HepG2 (cell line): ENCODE measurements around the gene CDH13. TPM values are rescaled to one million over a fixed set of nuclear protein-coding genes. Genes with fewer than 3 reads are reported as not detected.

ENCODE experiments used
- ATAC-seq: fragments of 200-7000 bp; cut with Tn5 transposase; 3 replicates; pipeline ENCODE4 v1.9.1; 2020; ENCODE audit warnings: mild to moderate bottlenecking, moderate library complexity
- BruUV-seq: library from RNA; stranded (reverse); fragments of 400-500 nt; replicated peaks from 2 replicates; lab custom pipeline; 2021; lab: Mats Ljungman, UMichigan
- CTCF ChIA-PET: fragments of 300-600 bp; formaldehyde crosslinking; extraction: SDS; loops from one replicate; lab custom pipeline; 2021; ENCODE audit warnings: low total read pairs, inconsistent platforms, low intra/inter-chr PET ratio; lab: Yijun Ruan, JAX
- POLR2A ChIA-PET: fragments of 350-600 bp; sonication (Branson Sonifier 250); formaldehyde crosslinking; loops from one replicate; lab custom pipeline; 2020; ENCODE audit warnings: antibody characterized with exemption, inconsistent platforms; lab: Yijun Ruan, JAX
- DNase-seq: peaks from one replicate; pipeline ENCODE4 v3.0.0-alpha.2; 2015; ENCODE audit warnings: low spot score
- FAIRE-seq: peaks from 3 replicates; lab custom pipeline; 2011; peaks lifted over from hg19 to GRCh38; lab: Jason Lieb, UNC
- H2AFZ ChIP-seq: one replicate; pipeline ENCODE4 v1.6.1; 2011; ENCODE audit warnings: low read length, inconsistent platforms
- H3K27ac ChIP-seq: fragments of 300-600 bp; 3 replicates; pipeline ENCODE4 v1.8.0; 2011; ENCODE audit warnings: mixed run types, mild to moderate bottlenecking, mixed read lengths, low read length, inconsistent platforms; ENCODE audit not compliant: insufficient read depth; ENCODE audit errors: extremely low read length
- H3K27me3 ChIP-seq, 2 experiments: fragments of 200-600 bp in 1 of 2; 2 replicates in 1 of 2; 3 replicates in 1 of 2; pipeline versions ENCODE4 v1.6.0 to v1.8.0; 2011; ENCODE audit warnings: low read length in 2 of 2, mild to moderate bottlenecking in 2 of 2, moderate library complexity in 2 of 2, inconsistent platforms in 1 of 2; ENCODE audit not compliant: insufficient read depth in 2 of 2, control insufficient read depth in 1 of 2
- H3K36me3 ChIP-seq, 2 experiments: fragments of 200-600 bp in 1 of 2; replicated peaks in 1 of 2; 2 replicates in 1 of 2; 3 replicates in 1 of 2; pipeline versions ENCODE4 v1.5.1 to v1.8.0; 2011; ENCODE audit warnings: low read length in 2 of 2, inconsistent platforms in 1 of 2; ENCODE audit not compliant: insufficient read depth in 2 of 2, control insufficient read depth in 1 of 2
- H3K4me1 ChIP-seq: 2 replicates; pipeline ENCODE4 v1.5.1; 2012; ENCODE audit warnings: low read length, inconsistent platforms; ENCODE audit not compliant: insufficient read depth
- H3K4me2 ChIP-seq: 2 replicates; pipeline ENCODE4 v1.6.0; 2011; ENCODE audit warnings: low read depth, low read length, inconsistent platforms
- H3K4me3 ChIP-seq, 3 experiments: fragments of 200-600 bp in 1 of 3; sonication (generic), shearing (Covaris generic) in 1 of 3; replicated peaks in 1 of 3; 2 replicates each; pipeline ENCODE4 v1.5.1; 2011 to 2016; ENCODE audit warnings: low read length in 3 of 3, inconsistent platforms in 2 of 3, low read depth in 2 of 3, mild to moderate bottlenecking in 2 of 3, control low read depth in 1 of 3, mixed read lengths in 1 of 3; ENCODE audit not compliant: insufficient read depth in 1 of 3
- H3K79me2 ChIP-seq: one replicate; pipeline ENCODE4 v1.6.1; 2011; ENCODE audit warnings: low read length, inconsistent platforms; ENCODE audit not compliant: insufficient read depth
- H3K9ac ChIP-seq: 2 replicates; pipeline ENCODE4 v1.6.0; 2011; ENCODE audit warnings: mild to moderate bottlenecking, low read depth, low read length, inconsistent platforms; ENCODE audit not compliant: insufficient read depth
- H3K9me3 ChIP-seq: 2 replicates; pipeline ENCODE4 v1.5.1; 2012; ENCODE audit warnings: mild to moderate bottlenecking, low read length
- H4K20me1 ChIP-seq: 2 replicates; pipeline ENCODE4 v1.6.0; 2011; ENCODE audit warnings: inconsistent platforms, mild to moderate bottlenecking, low read length, moderate library complexity; ENCODE audit not compliant: insufficient read depth
- CC2D1A ChIP-seq: sonication (generic); formaldehyde crosslinking; IDR thresholded peaks from 2 replicates; pipeline ENCODE4 v1.8.1; 2023; ENCODE audit warnings: mild to moderate bottlenecking, missing genetic modification reagents
- ESRRA ChIP-seq: sonication (generic); formaldehyde crosslinking; IDR thresholded peaks from 2 replicates; pipeline ENCODE4 v1.5.1; 2020; ENCODE audit warnings: mild to moderate bottlenecking, low read depth, missing genetic modification reagents
- JARID2 ChIP-seq: sonication (generic); formaldehyde crosslinking; IDR thresholded peaks from 2 replicates; pipeline ENCODE4 v1.8.1; 2023; ENCODE audit warnings: missing genetic modification reagents, inconsistent platforms; ENCODE audit not compliant: insufficient replicate concordance
- KLF11 ChIP-seq: IDR thresholded peaks from 2 replicates; pipeline ENCODE4 v1.6.1; 2016; ENCODE audit warnings: missing compliant biosample characterization
- SNRNP70 ChIP-seq: fragments of 200-400 bp; formaldehyde crosslinking; IDR thresholded peaks from 2 replicates; pipeline ENCODE4 v1.6.1; 2017; ENCODE audit warnings: mild to moderate bottlenecking, low read depth, low read length, moderate library complexity
- ZNF326 ChIP-seq: sonication (generic); formaldehyde crosslinking; IDR thresholded peaks from 2 replicates; pipeline ENCODE4 v1.4.0; 2020; ENCODE audit warnings: missing genetic modification reagents, borderline replicate concordance
- WGBS: methylation state at CpG from one replicate; pipeline ENCODE4 v1.1.6; 2017; ENCODE audit warnings: low lambda C conversion rate; 5-methylcytosine and 5-hydroxymethylcytosine counted together
- in situ Hi-C: cut with HindIII; loops from 2 replicates; pipeline ENCODE4 v1.10.0; 2017; ENCODE audit warnings: low pct_unique_long_range_greater_than_20kb; ENCODE audit not compliant: extremely low pct_ligation_motif_present
- intact Hi-C: fragments of 100-400 bp; cut with micrococcal nuclease; formaldehyde crosslinking; loops from one replicate; pipeline ENCODE4 v1.10.0; 2022; ENCODE audit not compliant: unreplicated experiment
- polyA plus RNA-seq, 8 experiments: library from polyadenylated mRNA; depleted of rRNA in 3 of 8; stranded (reverse) in 7 of 8; unstranded in 1 of 8; fragments of >200 nt; fragmentation: Illumina TruSeq in 4 of 8; extraction: Trizol in 4 of 8; gene quantifications; 2 replicates each; pipeline versions ENCODE4 v1.2.1 to v1.2.3, GENCODE V29; 2011 to 2016; ENCODE audit warnings: low read depth in 4 of 8, missing spikeins in 1 of 8, mixed read lengths in 1 of 8; ENCODE audit not compliant: insufficient read depth in 1 of 8
- total RNA-seq, 5 experiments: library from RNA; depleted of rRNA; stranded (reverse); fragments of >200 nt; fragmentation: Illumina TruSeq; extraction: Trizol; gene quantifications; 2 replicates each; pipeline ENCODE4 v1.2.3, GENCODE V29; 2016; ENCODE audit warnings: low read depth in 1 of 5
- TF ChIP-seq, protein P1 (sequence below): sonication (generic); formaldehyde crosslinking; IDR thresholded peaks from 2 replicates; pipeline ENCODE4 v1.4.0; 2020; ENCODE audit warnings: mild to moderate bottlenecking, missing genetic modification reagents
- TF ChIP-seq, protein P2 (sequence below): sonication (generic); formaldehyde crosslinking; IDR thresholded peaks from 2 replicates; pipeline ENCODE4 v1.5.0; 2020; ENCODE audit warnings: missing genetic modification reagents
- TF ChIP-seq, protein P3 (sequence below): sonication (generic); formaldehyde crosslinking; conservative IDR thresholded peaks from 2 replicates; pipeline ENCODE4 v1.4.0; 2020; ENCODE audit warnings: missing genetic modification reagents
- TF ChIP-seq, protein P4 (sequence below): IDR thresholded peaks from 2 replicates; pipeline ENCODE4 v1.6.1; 2016; ENCODE audit warnings: missing biosample characterization, missing genetic modification reagents, low read depth
- TF ChIP-seq, protein P5 (sequence below): sonication (generic); formaldehyde crosslinking; IDR thresholded peaks from 2 replicates; pipeline ENCODE4 v1.4.0; 2020; ENCODE audit warnings: missing genetic modification reagents

Gene CDH13
- total and polyA plus RNA-seq, 2 of the 13 experiments (the other 11 are each of a cell fraction or from before 2014, with no cell fraction given) = not detected

DNA sequence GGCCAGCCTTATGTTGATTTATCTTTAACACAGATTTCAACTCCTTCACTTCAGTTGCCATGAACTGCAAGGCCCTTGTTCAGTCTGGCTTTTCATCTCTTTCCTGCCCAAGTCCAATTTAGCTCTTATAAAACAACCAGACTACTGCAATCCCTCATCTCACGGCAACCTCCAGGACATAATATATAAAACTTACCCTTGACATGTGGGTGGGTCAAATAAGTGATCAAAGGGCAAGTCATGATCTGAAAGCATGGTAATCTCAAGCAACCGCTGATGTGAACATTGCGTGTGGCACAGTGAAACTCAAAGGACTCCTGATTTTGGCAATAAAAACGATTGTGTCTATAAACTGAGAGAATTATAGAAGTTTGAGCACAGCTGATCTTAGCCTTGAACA lies 364.6 kb downstream of the CDH13 start:
- H3K79me2 ChIP-seq = no peaks in the 10 kb centered on the region
- H4K20me1 ChIP-seq = no peaks in the 10 kb centered on the region
- no TSS peak for BruUV-seq
- peaks cover 69% of the 10 kb centered on the region for H3K9me3 ChIP-seq
- FAIRE-seq = no peak
- in situ Hi-C loops (no loop called here), intact Hi-C loops (no loop called here)
- H3K4me1 ChIP-seq = no peaks in the 10 kb centered on the region
- WGBS = 39% methylated on average over 4 of the region's 4 CpGs
- no peak for DNase-seq
- POLR2A ChIA-PET = no interaction called here
- H3K36me3 ChIP-seq = no peaks in the 10 kb centered on the region
- no peak overlapping the region for H3K4me3 ChIP-seq
- H3K9ac ChIP-seq = no peak overlapping the region
- ATAC-seq = no peak
- no peaks in the 10 kb centered on the region for H3K27me3 ChIP-seq
- no peak overlapping the region for H3K27ac ChIP-seq
- CTCF ChIA-PET = no interaction called here
- H2AFZ ChIP-seq = no peak overlapping the region
- H3K4me2 ChIP-seq = no peak overlapping the region
- TF ChIP-seq KLF11 = no peak
- TF ChIP-seq, protein P1, sequence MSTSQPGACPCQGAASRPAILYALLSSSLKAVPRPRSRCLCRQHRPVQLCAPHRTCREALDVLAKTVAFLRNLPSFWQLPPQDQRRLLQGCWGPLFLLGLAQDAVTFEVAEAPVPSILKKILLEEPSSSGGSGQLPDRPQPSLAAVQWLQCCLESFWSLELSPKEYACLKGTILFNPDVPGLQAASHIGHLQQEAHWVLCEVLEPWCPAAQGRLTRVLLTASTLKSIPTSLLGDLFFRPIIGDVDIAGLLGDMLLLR (CRISPR knock-in tag) = no peak
- no peak for TF ChIP-seq ZNF326 (CRISPR knock-in tag)
- TF ChIP-seq, protein P2, sequence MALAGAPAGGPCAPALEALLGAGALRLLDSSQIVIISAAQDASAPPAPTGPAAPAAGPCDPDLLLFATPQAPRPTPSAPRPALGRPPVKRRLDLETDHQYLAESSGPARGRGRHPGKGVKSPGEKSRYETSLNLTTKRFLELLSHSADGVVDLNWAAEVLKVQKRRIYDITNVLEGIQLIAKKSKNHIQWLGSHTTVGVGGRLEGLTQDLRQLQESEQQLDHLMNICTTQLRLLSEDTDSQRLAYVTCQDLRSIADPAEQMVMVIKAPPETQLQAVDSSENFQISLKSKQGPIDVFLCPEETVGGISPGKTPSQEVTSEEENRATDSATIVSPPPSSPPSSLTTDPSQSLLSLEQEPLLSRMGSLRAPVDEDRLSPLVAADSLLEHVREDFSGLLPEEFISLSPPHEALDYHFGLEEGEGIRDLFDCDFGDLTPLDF (CRISPR knock-in tag) = no peak
- no peak for TF ChIP-seq CC2D1A (CRISPR knock-in tag)
- TF ChIP-seq, protein P3, sequence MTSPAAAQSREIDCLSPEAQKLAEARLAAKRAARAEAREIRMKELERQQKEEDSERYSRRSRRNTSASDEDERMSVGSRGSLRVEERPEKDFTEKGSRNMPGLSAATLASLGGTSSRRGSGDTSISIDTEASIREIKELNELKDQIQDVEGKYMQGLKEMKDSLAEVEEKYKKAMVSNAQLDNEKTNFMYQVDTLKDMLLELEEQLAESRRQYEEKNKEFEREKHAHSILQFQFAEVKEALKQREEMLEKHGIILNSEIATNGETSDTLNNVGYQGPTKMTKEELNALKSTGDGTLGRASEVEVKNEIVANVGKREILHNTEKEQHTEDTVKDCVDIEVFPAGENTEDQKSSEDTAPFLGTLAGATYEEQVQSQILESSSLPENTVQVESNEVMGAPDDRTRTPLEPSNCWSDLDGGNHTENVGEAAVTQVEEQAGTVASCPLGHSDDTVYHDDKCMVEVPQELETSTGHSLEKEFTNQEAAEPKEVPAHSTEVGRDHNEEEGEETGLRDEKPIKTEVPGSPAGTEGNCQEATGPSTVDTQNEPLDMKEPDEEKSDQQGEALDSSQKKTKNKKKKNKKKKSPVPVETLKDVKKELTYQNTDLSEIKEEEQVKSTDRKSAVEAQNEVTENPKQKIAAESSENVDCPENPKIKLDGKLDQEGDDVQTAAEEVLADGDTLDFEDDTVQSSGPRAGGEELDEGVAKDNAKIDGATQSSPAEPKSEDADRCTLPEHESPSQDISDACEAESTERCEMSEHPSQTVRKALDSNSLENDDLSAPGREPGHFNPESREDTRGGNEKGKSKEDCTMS (CRISPR knock-in tag) = no peak
- TF ChIP-seq, protein P4, sequence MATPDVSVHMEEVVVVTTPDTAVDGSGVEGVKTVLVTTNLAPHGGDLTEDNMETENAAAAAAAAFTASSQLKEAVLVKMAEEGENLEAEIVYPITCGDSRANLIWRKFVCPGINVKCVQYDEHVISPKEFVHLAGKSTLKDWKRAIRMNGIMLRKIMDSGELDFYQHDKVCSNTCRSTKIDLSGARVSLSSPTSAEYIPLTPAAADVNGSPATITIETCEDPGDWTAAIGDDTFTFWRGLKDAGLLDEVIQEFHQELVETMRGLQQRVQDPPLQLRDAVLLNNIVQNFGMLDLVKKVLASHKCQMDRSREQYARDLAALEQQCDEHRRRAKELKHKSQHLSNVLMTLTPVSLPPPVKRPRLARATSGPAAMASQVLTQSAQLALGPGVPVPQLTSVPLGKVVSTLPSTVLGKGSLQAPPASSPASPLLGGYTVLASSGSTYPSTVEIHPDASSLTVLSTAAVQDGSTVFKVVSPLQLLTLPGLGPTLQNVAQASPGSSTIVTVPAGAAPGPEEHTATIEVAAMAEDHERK = no peak
- TF ChIP-seq ESRRA (CRISPR knock-in tag) = no peak
- TF ChIP-seq, protein P5, sequence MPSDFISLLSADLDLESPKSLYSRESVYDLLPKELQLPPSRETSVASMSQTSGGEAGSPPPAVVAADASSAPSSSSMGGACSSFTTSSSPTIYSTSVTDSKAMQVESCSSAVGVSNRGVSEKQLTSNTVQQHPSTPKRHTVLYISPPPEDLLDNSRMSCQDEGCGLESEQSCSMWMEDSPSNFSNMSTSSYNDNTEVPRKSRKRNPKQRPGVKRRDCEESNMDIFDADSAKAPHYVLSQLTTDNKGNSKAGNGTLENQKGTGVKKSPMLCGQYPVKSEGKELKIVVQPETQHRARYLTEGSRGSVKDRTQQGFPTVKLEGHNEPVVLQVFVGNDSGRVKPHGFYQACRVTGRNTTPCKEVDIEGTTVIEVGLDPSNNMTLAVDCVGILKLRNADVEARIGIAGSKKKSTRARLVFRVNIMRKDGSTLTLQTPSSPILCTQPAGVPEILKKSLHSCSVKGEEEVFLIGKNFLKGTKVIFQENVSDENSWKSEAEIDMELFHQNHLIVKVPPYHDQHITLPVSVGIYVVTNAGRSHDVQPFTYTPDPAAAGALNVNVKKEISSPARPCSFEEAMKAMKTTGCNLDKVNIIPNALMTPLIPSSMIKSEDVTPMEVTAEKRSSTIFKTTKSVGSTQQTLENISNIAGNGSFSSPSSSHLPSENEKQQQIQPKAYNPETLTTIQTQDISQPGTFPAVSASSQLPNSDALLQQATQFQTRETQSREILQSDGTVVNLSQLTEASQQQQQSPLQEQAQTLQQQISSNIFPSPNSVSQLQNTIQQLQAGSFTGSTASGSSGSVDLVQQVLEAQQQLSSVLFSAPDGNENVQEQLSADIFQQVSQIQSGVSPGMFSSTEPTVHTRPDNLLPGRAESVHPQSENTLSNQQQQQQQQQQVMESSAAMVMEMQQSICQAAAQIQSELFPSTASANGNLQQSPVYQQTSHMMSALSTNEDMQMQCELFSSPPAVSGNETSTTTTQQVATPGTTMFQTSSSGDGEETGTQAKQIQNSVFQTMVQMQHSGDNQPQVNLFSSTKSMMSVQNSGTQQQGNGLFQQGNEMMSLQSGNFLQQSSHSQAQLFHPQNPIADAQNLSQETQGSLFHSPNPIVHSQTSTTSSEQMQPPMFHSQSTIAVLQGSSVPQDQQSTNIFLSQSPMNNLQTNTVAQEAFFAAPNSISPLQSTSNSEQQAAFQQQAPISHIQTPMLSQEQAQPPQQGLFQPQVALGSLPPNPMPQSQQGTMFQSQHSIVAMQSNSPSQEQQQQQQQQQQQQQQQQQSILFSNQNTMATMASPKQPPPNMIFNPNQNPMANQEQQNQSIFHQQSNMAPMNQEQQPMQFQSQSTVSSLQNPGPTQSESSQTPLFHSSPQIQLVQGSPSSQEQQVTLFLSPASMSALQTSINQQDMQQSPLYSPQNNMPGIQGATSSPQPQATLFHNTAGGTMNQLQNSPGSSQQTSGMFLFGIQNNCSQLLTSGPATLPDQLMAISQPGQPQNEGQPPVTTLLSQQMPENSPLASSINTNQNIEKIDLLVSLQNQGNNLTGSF (CRISPR knock-in tag) = no peak
- TF ChIP-seq SNRNP70 = no peak
- no peak for TF ChIP-seq JARID2 (CRISPR knock-in tag)
